PFSK-1 (cell line): ENCODE measurements around the gene ZNF804B.

Experiments
- FOXP2 ChIP-seq: optimal IDR thresholded peaks from 2 replicates; pipeline ENCODE3; 2011; ENCODE audit warnings: borderline replicate concordance, control low read depth, inconsistent platforms; ENCODE audit not compliant: insufficient read depth; ENCODE audit errors: extremely low read length, extremely low read depth
- POLR2AphosphoS5 ChIP-seq: IDR thresholded peaks from 2 replicates; pipeline ENCODE4 v1.6.1; 2012; ENCODE audit warnings: low read depth, mild to moderate bottlenecking, control low read depth, low read length, moderate library complexity
- SIN3A ChIP-seq: IDR thresholded peaks from 2 replicates; pipeline ENCODE4 v1.6.1; 2012; ENCODE audit warnings: mild to moderate bottlenecking, low read length, moderate library complexity, borderline replicate concordance; ENCODE audit not compliant: insufficient read depth
- TAF1 ChIP-seq: IDR thresholded peaks from 2 replicates; pipeline ENCODE4 v1.6.1; 2012; ENCODE audit warnings: low read length, control low read depth, borderline replicate concordance; ENCODE audit not compliant: insufficient read depth
- TF ChIP-seq, protein P1 (sequence below), 2 experiments: IDR thresholded peaks; 2 replicates each; pipeline versions ENCODE4 v1.6.1 to v1.8.0; 2011 to 2012; ENCODE audit warnings: low read depth in 2 of 2, low read length in 2 of 2, control low read depth in 1 of 2, inconsistent platforms in 1 of 2, mild to moderate bottlenecking in 1 of 2, moderate library complexity in 1 of 2; ENCODE audit not compliant: insufficient read depth in 1 of 2

ZNF804B gene

GRCh38 chr7:89283302-89283701 is 523.8 kb downstream of the ZNF804B start:
- no peak for TF ChIP-seq FOXP2
- TF ChIP-seq, protein P1, sequence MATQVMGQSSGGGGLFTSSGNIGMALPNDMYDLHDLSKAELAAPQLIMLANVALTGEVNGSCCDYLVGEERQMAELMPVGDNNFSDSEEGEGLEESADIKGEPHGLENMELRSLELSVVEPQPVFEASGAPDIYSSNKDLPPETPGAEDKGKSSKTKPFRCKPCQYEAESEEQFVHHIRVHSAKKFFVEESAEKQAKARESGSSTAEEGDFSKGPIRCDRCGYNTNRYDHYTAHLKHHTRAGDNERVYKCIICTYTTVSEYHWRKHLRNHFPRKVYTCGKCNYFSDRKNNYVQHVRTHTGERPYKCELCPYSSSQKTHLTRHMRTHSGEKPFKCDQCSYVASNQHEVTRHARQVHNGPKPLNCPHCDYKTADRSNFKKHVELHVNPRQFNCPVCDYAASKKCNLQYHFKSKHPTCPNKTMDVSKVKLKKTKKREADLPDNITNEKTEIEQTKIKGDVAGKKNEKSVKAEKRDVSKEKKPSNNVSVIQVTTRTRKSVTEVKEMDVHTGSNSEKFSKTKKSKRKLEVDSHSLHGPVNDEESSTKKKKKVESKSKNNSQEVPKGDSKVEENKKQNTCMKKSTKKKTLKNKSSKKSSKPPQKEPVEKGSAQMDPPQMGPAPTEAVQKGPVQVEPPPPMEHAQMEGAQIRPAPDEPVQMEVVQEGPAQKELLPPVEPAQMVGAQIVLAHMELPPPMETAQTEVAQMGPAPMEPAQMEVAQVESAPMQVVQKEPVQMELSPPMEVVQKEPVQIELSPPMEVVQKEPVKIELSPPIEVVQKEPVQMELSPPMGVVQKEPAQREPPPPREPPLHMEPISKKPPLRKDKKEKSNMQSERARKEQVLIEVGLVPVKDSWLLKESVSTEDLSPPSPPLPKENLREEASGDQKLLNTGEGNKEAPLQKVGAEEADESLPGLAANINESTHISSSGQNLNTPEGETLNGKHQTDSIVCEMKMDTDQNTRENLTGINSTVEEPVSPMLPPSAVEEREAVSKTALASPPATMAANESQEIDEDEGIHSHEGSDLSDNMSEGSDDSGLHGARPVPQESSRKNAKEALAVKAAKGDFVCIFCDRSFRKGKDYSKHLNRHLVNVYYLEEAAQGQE (IDR thresholded peaks at IDR 0.05; ENCODE audit: insufficient read depth in 1 of 2, low read depth in 2 of 2, low read length in 2 of 2) = no peak
- TF ChIP-seq POLR2AphosphoS5 = no peak

GRCh38 chr7:89308535-89308934 is 549.0 kb downstream of the ZNF804B start:
- no peak for TF ChIP-seq SIN3A
- TF ChIP-seq POLR2AphosphoS5 = no peak
- TF ChIP-seq, protein P1 (IDR thresholded peaks at IDR 0.05; ENCODE audit: insufficient read depth in 1 of 2, low read depth in 2 of 2, low read length in 2 of 2) = no peak
- TF ChIP-seq FOXP2 = no peak
- no peak for TF ChIP-seq TAF1

DNA sequence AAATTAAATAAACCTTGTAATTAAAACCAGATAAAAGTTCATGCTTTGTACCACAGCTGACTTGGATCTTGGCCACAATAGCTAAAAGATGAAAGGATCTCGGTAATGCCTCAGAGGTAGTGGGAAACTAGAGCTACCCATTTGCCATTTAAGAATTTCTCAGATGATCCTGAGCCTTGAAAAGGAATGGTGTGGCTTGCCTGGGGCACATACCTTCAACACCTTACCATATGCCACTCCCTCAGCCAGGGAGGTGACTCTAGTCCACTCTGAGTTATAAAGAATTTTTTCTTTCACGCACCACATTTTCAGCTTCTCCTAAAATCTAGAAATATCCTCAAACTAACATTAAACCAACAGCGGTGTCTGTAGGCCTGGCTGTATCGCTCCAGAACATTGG is 552.4 kb downstream of the ZNF804B start:
- TF ChIP-seq TAF1 = no peak
- TF ChIP-seq POLR2AphosphoS5 = no peak
- TF ChIP-seq, protein P1 (IDR thresholded peaks at IDR 0.05; ENCODE audit: insufficient read depth in 1 of 2, low read depth in 2 of 2, low read length in 2 of 2) = no peak
- no peak for TF ChIP-seq FOXP2
- TF ChIP-seq SIN3A = no peak

GRCh38 chr7:89312551-89312950 is 553.1 kb downstream of the ZNF804B start:
- TF ChIP-seq TAF1 (no peak), FOXP2 (no peak), POLR2AphosphoS5 (no peak), SIN3A (no peak)
- TF ChIP-seq, protein P1 (IDR thresholded peaks at IDR 0.05; ENCODE audit: insufficient read depth in 1 of 2, low read depth in 2 of 2, low read length in 2 of 2) = no peak

GRCh38 chr7:89316584-89317251 is 557.2 kb downstream of the ZNF804B start:
- TF ChIP-seq, protein P1 (IDR thresholded peaks at IDR 0.05; ENCODE audit: insufficient read depth in 1 of 2, low read depth in 2 of 2, low read length in 2 of 2) = no peak
- TF ChIP-seq FOXP2 = no peak
- TF ChIP-seq POLR2AphosphoS5 = no peak
- TF ChIP-seq TAF1 = no peak
- TF ChIP-seq SIN3A = no peak
